ENCODE results near the gene CTDSPL.

The CTDSPL gene

GRCh38 chr3:37901721-37902120, 40.0 kb downstream of the CTDSPL start:
- DNase-seq (ENCODE audit: low read depth, low spot score) = no peak
- H3K4me3 ChIP-seq (ENCODE audit: low read depth, low read length) = no peak overlapping the region
- in situ Hi-C loops (cut with HindIII; ENCODE audit: low sequenced_read_pairs) = no loop called here
- TF ChIP-seq CTCF (IDR thresholded peaks at IDR 0.05; ENCODE audit: low read depth, low read length) = no peak

- no peak for TF ChIP-seq CTCF (IDR thresholded peaks at IDR 0.05; ENCODE audit: low read depth, low read length)
- H3K4me3 ChIP-seq (ENCODE audit: low read depth, low read length) = no peak overlapping the region
- no peak for DNase-seq (ENCODE audit: low read depth, low spot score)
- in situ Hi-C loops (cut with HindIII; ENCODE audit: low sequenced_read_pairs) = no loop called here
Observed at GRCh38 chr3:37902674-37903073, 41.0 kb downstream of the CTDSPL start.

- in situ Hi-C loops (cut with HindIII; ENCODE audit: low sequenced_read_pairs) = no loop called here
Observed at GRCh38 chr3:37903320-37903719, 41.6 kb downstream of the CTDSPL start.

GRCh38 chr3:37903734-37904133, 42.1 kb downstream of the CTDSPL start:
- H3K4me3 ChIP-seq (ENCODE audit: low read depth, low read length) = no peak overlapping the region
- in situ Hi-C loops (cut with HindIII; ENCODE audit: low sequenced_read_pairs) = no loop called here
- TF ChIP-seq CTCF (IDR thresholded peaks at IDR 0.05; ENCODE audit: low read depth, low read length) = no peak
- DNase-seq (ENCODE audit: low read depth, low spot score) = no peak

More at GRCh38 chr3:37903320-37903719, 41.6 kb downstream of the CTDSPL start:
- TF ChIP-seq CTCF (IDR thresholded peaks at IDR 0.05; ENCODE audit: low read depth, low read length) = no peak
- no peak overlapping the region for H3K4me3 ChIP-seq (ENCODE audit: low read depth, low read length)
- no peak for DNase-seq (ENCODE audit: low read depth, low spot score)

GRCh38 chr3:37904601-37905000, 42.9 kb downstream of the CTDSPL start:
- in situ Hi-C loops (cut with HindIII; ENCODE audit: low sequenced_read_pairs) = no loop called here
- peak; percentile 57 for DNase-seq (ENCODE audit: low read depth, low spot score)
- no peak for TF ChIP-seq CTCF (IDR thresholded peaks at IDR 0.05; ENCODE audit: low read depth, low read length)
- H3K4me3 ChIP-seq (ENCODE audit: low read depth, low read length) = no peak overlapping the region

GRCh38 chr3:37905346-37905745, 43.7 kb downstream of the CTDSPL start:
- in situ Hi-C loops (cut with HindIII; ENCODE audit: low sequenced_read_pairs) = no loop called here

More at GRCh38 chr3:37905346-37905745, 43.7 kb downstream of the CTDSPL start:
- H3K4me3 ChIP-seq (ENCODE audit: low read depth, low read length) = no peak overlapping the region
- no peak for TF ChIP-seq CTCF (IDR thresholded peaks at IDR 0.05; ENCODE audit: low read depth, low read length)
- no peak for DNase-seq (ENCODE audit: low read depth, low spot score)
